Duodenal mucosa (tissue), 2 donors: ENCODE results near the gene TOLLIP.

Experiments used
- H3K27ac ChIP-seq: one replicate; pipeline ENCODE4 v1.7.0; 2013; ENCODE audit warnings: low read depth, low read length
- H3K27me3 ChIP-seq, 2 donors: one replicate each; pipeline ENCODE4 v1.7.0; 2013; ENCODE audit warnings: low read length in 2 of 2, control low read depth in 1 of 2; ENCODE audit not compliant: insufficient read depth in 2 of 2, control insufficient read depth in 1 of 2
- H3K36me3 ChIP-seq, 2 donors: one replicate each; pipeline ENCODE4 v1.7.0; 2013; ENCODE audit warnings: low read length in 2 of 2, control low read depth in 1 of 2; ENCODE audit not compliant: insufficient read depth in 2 of 2, control insufficient read depth in 1 of 2
- H3K4me1 ChIP-seq, 2 donors: one replicate each; pipeline ENCODE4 v1.7.0; 2013; ENCODE audit warnings: low read length in 2 of 2, control low read depth in 1 of 2; ENCODE audit not compliant: insufficient read depth in 2 of 2, control insufficient read depth in 1 of 2
- H3K4me3 ChIP-seq, 2 donors: one replicate each; pipeline ENCODE4 v1.7.0; 2013; ENCODE audit warnings: low read length in 2 of 2, low read depth in 1 of 2
- H3K9ac ChIP-seq, 2 donors: one replicate each; pipeline ENCODE4 v1.7.0; 2013; ENCODE audit warnings: low read length in 2 of 2, low read depth in 1 of 2
- H3K9me3 ChIP-seq, 2 donors: one replicate each; pipeline ENCODE4 v1.7.0; 2013; ENCODE audit warnings: low read length in 2 of 2, control low read depth in 1 of 2; ENCODE audit not compliant: control insufficient read depth in 1 of 2

Gene TOLLIP

DNA sequence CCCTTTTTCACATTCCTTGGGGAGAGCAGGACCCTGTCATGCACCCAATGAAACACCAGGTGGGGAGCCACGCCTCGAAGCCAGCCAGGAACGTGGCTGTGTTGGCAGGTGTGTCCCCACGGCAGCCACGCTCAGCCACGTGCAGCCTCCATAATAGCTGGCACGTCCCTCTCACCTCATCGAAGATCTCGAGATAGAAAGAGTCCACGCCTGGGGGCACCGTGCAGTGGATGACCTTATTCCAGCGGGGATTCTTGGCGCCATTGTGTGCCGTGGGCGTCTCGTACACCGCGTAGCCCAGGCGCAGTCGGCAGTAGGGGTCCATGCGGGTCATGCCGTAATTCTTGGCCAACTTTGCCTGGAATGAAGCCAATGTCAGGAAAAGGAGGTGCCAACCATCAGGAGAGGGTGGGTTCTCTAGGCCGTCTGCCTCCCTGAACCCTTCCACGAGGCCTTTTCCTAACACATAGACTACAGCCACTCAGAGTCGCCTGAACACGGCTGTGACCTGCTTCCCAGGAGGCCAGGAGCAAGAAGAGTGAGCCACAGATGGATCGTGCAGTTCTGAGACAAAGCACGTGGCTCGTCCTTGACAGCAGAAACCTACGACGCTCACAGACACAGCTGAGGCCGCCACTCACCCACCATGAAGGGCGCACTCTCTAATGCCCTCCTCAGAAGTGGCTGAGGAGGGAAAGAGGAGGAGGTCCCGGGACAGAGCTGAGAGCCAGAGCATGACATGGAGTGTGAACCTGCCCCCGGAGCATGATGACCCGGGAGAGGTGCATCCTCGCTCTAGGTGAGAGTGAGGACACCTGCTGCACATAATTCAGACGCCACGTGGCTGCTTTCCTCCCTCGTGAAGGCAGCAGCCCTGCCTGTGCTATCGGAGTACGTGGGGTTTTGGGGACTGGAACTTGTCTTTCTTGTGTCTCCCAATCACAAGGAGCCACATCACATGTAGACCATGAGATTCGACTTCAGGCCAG is 19.1 kb downstream of the TOLLIP start:
- no peaks in the 10 kb centered on the region for H3K4me1 ChIP-seq
- no peak overlapping the region for H3K9ac ChIP-seq
- no peak overlapping the region for H3K4me3 ChIP-seq
- no peaks in the 10 kb centered on the region for H3K27me3 ChIP-seq
- no peak overlapping the region for H3K27ac ChIP-seq
- H3K36me3 ChIP-seq: peaks cover 27 to 79% of the 10 kb centered on the region in 2 donors
- H3K9me3 ChIP-seq: no peaks in the 10 kb centered on the region

DNA sequence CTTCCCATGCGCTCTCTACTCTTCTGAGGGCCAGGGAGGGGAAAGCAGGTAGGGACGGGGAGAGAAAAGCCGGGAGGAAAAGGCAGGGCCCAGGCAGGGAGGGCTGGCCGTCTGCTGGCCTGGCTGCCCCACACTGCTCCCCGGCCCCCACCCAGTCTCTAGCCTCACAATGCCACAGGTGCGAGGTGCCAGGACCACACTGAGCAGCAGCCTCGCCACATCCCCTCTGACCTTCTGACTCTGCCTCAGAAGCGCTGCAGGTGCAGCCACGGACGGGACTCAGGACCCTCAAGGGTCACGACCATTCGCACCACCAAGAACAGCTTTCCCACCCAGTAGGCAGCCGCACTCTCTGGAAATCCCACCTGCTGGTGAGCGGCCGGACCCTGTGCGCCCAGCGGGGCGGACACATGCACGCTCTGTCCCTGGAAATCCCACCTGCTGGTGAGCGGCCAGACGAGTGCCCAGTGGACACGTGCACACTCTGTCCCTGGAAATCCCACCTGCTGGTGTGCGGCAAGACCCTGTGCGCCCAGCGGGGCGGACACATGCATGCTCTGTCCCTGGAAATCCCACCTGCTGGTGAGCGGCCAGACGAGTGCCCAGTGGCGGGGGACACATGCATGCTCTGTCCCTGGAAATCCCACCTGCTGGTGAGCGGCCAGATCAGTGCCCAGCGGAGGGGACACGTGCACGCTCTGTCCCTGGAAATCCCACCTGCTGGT is 20.1 kb downstream of the TOLLIP start:
- Histone ChIP-seq H3K27ac (no peak overlapping the region), H3K9me3 (no peaks in the 10 kb centered on the region), H3K4me3 (no peak overlapping the region), H3K36me3 (peaks cover 25 to 83% of the 10 kb centered on the region in 2 donors), H3K27me3 (no peaks in the 10 kb centered on the region), H3K9ac (no peak overlapping the region), H3K4me1 (no peaks in the 10 kb centered on the region)

GRCh38 chr11:1288426-1289151 is 20.8 kb downstream of the TOLLIP start:
- H3K9me3 ChIP-seq: no peaks in the 10 kb centered on the region
- H3K27me3 ChIP-seq: no peaks in the 10 kb centered on the region
- no peak overlapping the region for H3K4me3 ChIP-seq
- H3K36me3 ChIP-seq: peaks cover 25 to 83% of the 10 kb centered on the region in 2 donors
- no peak overlapping the region for H3K9ac ChIP-seq
- no peak overlapping the region for H3K27ac ChIP-seq
- no peaks in the 10 kb centered on the region for H3K4me1 ChIP-seq

DNA sequence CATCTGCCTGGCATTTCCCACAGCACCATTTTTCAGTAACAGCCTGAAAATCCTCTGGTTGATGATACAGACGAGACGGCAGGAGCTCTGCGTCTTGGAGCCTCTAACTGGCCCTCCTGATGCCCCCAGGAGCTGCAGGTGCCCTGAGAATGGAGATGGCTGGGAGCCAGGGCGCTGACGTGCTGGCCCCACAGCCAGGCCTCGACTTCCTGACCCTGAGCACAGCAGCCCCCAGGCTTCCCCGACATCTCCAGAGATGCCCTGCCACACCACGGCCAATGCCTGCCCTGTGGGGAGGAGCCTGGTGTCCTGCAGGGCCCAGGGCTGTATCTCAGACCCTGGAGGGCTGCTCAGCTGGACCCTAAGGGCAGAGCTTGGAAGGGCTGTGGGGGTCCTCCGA is 21.5 kb downstream of the TOLLIP start:
- Histone ChIP-seq H3K36me3 (peaks cover 25 to 82% of the 10 kb centered on the region in 2 donors), H3K27ac (no peak overlapping the region), H3K9ac (no peak overlapping the region), H3K4me1 (no peaks in the 10 kb centered on the region), H3K4me3 (no peak overlapping the region), H3K27me3 (no peaks in the 10 kb centered on the region), H3K9me3 (no peaks in the 10 kb centered on the region)

- Histone ChIP-seq H3K36me3 (peaks cover 19 to 79% of the 10 kb centered on the region in 2 donors), H3K9ac (no peak overlapping the region), H3K4me1 (no peaks in the 10 kb centered on the region), H3K27ac (no peak overlapping the region), H3K9me3 (no peaks in the 10 kb centered on the region), H3K4me3 (no peak overlapping the region), H3K27me3 (no peaks in the 10 kb centered on the region)
Measured at GRCh38 chr11:1285876-1286275, 23.6 kb downstream of the TOLLIP start.

DNA sequence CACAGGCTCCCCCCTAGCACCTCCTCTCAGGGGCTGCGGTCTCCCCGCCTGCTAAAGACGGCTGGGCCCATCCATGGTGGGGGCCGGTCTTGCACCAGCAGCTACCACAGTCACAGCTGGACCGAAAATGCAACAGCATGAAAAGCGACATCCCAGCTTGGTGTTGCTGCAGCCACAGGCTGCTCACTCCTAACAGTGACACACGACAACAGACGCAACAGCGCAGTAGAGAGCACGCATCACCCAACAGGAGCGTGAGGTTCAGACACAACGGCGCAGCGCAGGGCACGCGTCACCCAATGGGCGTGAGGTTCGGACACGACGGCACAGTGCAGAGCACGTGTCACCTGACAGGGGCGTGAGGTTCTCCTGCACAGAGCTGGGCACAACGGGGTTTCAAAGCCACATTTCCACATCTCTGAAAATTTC is 24.1 kb downstream of the TOLLIP start:
- peaks cover 18 to 79% of the 10 kb centered on the region in 2 donors for H3K36me3 ChIP-seq
- H3K4me1 ChIP-seq: no peaks in the 10 kb centered on the region
- H3K4me3 ChIP-seq: no peak overlapping the region
- H3K27ac ChIP-seq: no peak overlapping the region
- H3K27me3 ChIP-seq: no peaks in the 10 kb centered on the region
- H3K9ac ChIP-seq: no peak overlapping the region
- no peaks in the 10 kb centered on the region for H3K9me3 ChIP-seq

DNA sequence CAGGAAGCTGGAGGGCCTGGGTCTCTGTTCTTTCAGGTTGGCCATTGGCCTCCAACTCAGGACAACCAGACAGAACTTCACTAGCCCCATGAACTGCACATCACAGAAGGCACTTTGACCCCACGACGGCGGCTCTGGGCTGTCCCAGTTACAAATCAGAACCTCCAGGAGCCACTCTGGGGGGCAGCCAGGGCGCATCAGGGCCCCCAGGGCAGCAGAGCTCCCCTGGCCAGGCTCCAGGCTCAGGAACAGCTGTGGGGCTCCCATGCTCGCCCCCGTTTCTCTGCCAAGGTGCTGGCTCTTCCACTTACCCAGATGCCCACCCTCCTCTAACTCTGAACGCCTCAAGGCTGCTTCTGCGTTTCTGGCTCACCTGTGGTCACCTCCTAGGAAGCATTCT is 25.5 kb downstream of the TOLLIP start:
- no peaks in the 10 kb centered on the region for H3K9me3 ChIP-seq
- no peak overlapping the region for H3K9ac ChIP-seq
- no peaks in the 10 kb centered on the region for H3K27me3 ChIP-seq
- no peaks in the 10 kb centered on the region for H3K4me1 ChIP-seq
- no peak overlapping the region for H3K27ac ChIP-seq
- H3K36me3 ChIP-seq: peaks cover 16 to 79% of the 10 kb centered on the region in 2 donors
- H3K4me3 ChIP-seq: no peak overlapping the region

DNA sequence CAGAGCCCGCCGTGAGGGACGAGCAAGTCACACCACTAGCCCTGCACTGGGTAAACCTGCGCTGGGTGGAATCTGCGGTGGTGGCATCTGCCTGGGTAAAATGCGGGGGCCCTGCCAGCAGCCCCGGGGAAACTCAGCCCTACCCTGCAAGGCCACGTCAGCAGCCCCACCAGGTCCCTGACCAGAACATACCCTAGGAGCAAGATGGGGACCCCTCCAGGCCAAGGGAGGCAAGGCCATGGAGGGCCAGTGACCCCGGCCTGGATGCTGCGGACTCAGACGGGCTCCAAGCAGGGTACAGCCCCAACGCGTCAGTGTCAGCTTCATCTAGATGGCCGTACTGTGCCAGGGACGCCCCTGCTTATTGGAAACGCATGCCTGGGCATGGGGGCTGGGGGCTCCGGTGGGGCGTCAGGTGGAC is 26.3 kb downstream of the TOLLIP start:
- no peak overlapping the region for H3K27ac ChIP-seq
- peaks cover 15 to 77% of the 10 kb centered on the region in 2 donors for H3K36me3 ChIP-seq
- H3K4me1 ChIP-seq: no peaks in the 10 kb centered on the region
- H3K27me3 ChIP-seq: no peaks in the 10 kb centered on the region
- no peak overlapping the region for H3K9ac ChIP-seq
- H3K9me3 ChIP-seq: no peaks in the 10 kb centered on the region
- no peak overlapping the region for H3K4me3 ChIP-seq

DNA sequence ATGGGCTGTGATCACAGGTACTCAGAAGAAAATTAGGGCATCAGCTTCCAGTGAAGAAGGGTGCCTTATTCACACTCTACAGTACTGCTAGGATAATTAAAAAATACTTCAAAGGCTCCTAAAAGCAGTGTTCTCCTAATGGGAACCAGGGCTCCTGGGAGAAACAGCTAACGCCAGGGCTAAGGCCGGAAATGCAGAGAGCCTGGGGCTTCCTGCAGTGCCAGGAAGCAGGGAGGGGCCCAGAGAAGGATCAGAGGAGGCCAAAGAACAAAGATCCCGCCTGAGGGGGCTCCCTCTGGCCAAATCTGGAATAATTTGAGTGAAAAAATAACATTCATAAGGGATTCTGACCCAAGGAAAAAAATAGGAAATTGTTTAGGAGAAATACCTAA is 27.5 kb downstream of the TOLLIP start:
- Histone ChIP-seq H3K27me3 (no peaks in the 10 kb centered on the region), H3K27ac (no peak overlapping the region), H3K36me3 (peaks cover 22 to 82% of the 10 kb centered on the region in 2 donors), H3K9me3 (no peaks in the 10 kb centered on the region), H3K9ac (no peak overlapping the region), H3K4me3 (no peak overlapping the region), H3K4me1 (no peaks in the 10 kb centered on the region)
